DND-41 (cell line): ENCODE measurements around the gene CYP11A1.

Experiments
- EZH2 ChIP-seq: IDR thresholded peaks from 3 replicates; pipeline ENCODE4 v1.6.1; 2012; ENCODE audit warnings: borderline replicate concordance, low read depth, mild to moderate bottlenecking, moderate library complexity, low read length, inconsistent platforms; ENCODE audit not compliant: severe bottlenecking
- TF ChIP-seq, protein P1 (sequence below): IDR thresholded peaks from 2 replicates; pipeline ENCODE4 v1.5.1; 2012; ENCODE audit warnings: borderline replicate concordance, low read length, moderate library complexity, mild to moderate bottlenecking; ENCODE audit not compliant: poor library complexity, severe bottlenecking; ENCODE audit errors: extremely low read depth

DNA sequence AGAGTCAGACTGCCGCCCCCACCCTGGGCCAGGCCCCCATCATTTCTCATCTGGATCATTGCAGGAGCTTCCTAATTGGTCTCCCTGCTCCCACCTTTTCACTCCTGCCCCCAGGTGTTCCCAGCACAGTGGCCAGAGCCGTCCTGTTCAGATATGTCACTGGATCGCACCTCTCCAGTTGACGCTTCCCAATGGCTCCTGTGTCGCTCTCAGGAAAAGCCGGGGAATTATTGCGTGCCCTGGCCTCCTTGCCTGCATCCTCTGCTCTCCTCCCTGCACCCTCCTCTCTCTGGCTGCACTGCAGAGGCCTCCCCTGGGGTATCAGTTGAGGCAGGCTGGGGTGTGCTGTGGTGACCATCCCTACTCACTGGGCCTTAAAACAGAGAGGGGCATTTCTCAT is 25.5 kb upstream of the CYP11A1 start:
- TF ChIP-seq, protein P1, sequence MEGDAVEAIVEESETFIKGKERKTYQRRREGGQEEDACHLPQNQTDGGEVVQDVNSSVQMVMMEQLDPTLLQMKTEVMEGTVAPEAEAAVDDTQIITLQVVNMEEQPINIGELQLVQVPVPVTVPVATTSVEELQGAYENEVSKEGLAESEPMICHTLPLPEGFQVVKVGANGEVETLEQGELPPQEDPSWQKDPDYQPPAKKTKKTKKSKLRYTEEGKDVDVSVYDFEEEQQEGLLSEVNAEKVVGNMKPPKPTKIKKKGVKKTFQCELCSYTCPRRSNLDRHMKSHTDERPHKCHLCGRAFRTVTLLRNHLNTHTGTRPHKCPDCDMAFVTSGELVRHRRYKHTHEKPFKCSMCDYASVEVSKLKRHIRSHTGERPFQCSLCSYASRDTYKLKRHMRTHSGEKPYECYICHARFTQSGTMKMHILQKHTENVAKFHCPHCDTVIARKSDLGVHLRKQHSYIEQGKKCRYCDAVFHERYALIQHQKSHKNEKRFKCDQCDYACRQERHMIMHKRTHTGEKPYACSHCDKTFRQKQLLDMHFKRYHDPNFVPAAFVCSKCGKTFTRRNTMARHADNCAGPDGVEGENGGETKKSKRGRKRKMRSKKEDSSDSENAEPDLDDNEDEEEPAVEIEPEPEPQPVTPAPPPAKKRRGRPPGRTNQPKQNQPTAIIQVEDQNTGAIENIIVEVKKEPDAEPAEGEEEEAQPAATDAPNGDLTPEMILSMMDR: no peak
- TF ChIP-seq EZH2: no peak
